Gastrocnemius medialis (tissue), 4 donors: ENCODE data around the gene DDX47.

ENCODE experiments used
- POLR2A ChIP-seq, 2 donors: fragments of 450-650 bp; IDR thresholded peaks; one replicate each; pipeline ENCODE4 v1.6.1; 2017; ENCODE audit warnings: antibody characterized with exemption in 2 of 2, mild to moderate bottlenecking in 2 of 2, moderate library complexity in 2 of 2
- TF ChIP-seq, protein P1 (sequence below), 5 experiments: fragments of 450-650 bp in 3 of 5; fragments of 200-600 bp in 2 of 5; sonication (generic) in 2 of 5; IDR thresholded peaks in 4 of 5; conservative IDR thresholded peaks in 1 of 5; 1 replicate in 4 of 5; 2 replicates in 1 of 5; pipeline ENCODE4 v1.5.1; 2016 to 2019; ENCODE audit warnings: antibody characterized with exemption in 5 of 5, mild to moderate bottlenecking in 3 of 5, moderate library complexity in 3 of 5

DNA sequence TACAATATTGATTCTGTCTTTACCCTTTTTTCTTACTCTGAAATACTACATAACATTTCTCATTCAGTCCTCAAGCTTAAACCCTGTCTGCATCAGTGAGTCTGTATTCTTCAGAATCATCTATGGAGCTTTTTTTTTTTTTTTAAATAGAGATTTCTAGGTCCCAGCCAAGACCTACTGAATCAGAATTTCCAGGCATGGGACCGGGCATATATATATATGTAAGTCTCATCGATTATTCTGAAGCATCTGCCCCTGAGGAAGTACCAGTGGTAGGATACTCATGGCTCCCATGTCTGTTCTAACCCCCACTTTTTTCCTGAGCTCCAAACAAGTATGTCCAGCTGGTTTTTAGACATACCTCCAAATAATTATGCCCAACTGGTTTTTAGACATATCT, 6.1 kb downstream of the DDX47 start:
- TF ChIP-seq, protein P1, sequence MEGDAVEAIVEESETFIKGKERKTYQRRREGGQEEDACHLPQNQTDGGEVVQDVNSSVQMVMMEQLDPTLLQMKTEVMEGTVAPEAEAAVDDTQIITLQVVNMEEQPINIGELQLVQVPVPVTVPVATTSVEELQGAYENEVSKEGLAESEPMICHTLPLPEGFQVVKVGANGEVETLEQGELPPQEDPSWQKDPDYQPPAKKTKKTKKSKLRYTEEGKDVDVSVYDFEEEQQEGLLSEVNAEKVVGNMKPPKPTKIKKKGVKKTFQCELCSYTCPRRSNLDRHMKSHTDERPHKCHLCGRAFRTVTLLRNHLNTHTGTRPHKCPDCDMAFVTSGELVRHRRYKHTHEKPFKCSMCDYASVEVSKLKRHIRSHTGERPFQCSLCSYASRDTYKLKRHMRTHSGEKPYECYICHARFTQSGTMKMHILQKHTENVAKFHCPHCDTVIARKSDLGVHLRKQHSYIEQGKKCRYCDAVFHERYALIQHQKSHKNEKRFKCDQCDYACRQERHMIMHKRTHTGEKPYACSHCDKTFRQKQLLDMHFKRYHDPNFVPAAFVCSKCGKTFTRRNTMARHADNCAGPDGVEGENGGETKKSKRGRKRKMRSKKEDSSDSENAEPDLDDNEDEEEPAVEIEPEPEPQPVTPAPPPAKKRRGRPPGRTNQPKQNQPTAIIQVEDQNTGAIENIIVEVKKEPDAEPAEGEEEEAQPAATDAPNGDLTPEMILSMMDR (IDR thresholded peaks at IDR 0.05 in 4 of 5, conservative IDR thresholded peaks at IDR 0.05 in 1 of 5): no peak
- TF ChIP-seq POLR2A (IDR thresholded peaks at IDR 0.05): no peak
